ENCODE results near the gene WRAP73. TPM values are rescaled to one million over a fixed set of nuclear protein-coding genes. Genes with fewer than 3 reads are reported as not detected.

The WRAP73 gene
- total and polyA plus RNA-seq, 8 donors: 0.89 to 55.4 (median 12.6) TPM

- H3K4me1 ChIP-seq: peaks cover 14 to 24% (median 21%) of the 10 kb centered on the region in 4 donors
- intact Hi-C loops (cut with DNase I; ENCODE audit: low total_unique reads): no loop called here
- H3K27ac ChIP-seq: no peak overlapping the region
- H3K36me3 ChIP-seq: no peaks in the 10 kb centered on the region
- DNase-seq: no peak
- peaks cover 0 to 44% (median 5%) of the 10 kb centered on the region in 3 donors for H3K27me3 ChIP-seq
- H3K9me3 ChIP-seq: no peaks in the 10 kb centered on the region
- no peak for TF ChIP-seq POLR2A (IDR thresholded peaks at IDR 0.05)
- no peak for TF ChIP-seq POLR2AphosphoS5 (IDR thresholded peaks at IDR 0.05)
- TF ChIP-seq, protein P1, sequence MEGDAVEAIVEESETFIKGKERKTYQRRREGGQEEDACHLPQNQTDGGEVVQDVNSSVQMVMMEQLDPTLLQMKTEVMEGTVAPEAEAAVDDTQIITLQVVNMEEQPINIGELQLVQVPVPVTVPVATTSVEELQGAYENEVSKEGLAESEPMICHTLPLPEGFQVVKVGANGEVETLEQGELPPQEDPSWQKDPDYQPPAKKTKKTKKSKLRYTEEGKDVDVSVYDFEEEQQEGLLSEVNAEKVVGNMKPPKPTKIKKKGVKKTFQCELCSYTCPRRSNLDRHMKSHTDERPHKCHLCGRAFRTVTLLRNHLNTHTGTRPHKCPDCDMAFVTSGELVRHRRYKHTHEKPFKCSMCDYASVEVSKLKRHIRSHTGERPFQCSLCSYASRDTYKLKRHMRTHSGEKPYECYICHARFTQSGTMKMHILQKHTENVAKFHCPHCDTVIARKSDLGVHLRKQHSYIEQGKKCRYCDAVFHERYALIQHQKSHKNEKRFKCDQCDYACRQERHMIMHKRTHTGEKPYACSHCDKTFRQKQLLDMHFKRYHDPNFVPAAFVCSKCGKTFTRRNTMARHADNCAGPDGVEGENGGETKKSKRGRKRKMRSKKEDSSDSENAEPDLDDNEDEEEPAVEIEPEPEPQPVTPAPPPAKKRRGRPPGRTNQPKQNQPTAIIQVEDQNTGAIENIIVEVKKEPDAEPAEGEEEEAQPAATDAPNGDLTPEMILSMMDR (IDR thresholded peaks at IDR 0.05): no peak
- TF ChIP-seq EP300 (IDR thresholded peaks at IDR 0.05): no peak
- H3K4me3 ChIP-seq: no peak overlapping the region
- WGBS, 5 donors: 77 to 83% (median 81%) methylated on average over 15 to 16 of the region's 16 CpGs
Observed at GRCh38 chr1:3601743-3602142, 48.2 kb downstream of the WRAP73 start.

- Histone ChIP-seq H3K9me3 (no peaks in the 10 kb centered on the region), H3K4me3 (no peak overlapping the region), H3K27ac (no peak overlapping the region), H3K4me1 (peaks cover 14 to 24% (median 21%) of the 10 kb centered on the region in 4 donors), H3K36me3 (no peaks in the 10 kb centered on the region), H3K27me3 (peaks cover 0 to 37% (median 5%) of the 10 kb centered on the region in 3 donors)
- DNase-seq: no peak
- intact Hi-C loops (cut with DNase I; ENCODE audit: low total_unique reads): no loop called here
- TF ChIP-seq, protein P1 (IDR thresholded peaks at IDR 0.05): no peak
- TF ChIP-seq POLR2A (IDR thresholded peaks at IDR 0.05) (no peak), POLR2AphosphoS5 (IDR thresholded peaks at IDR 0.05) (no peak), EP300 (IDR thresholded peaks at IDR 0.05) (no peak)
- 64 to 78% (median 76%) methylated on average over 7 to 10 of the region's 10 CpGs for whole genome bisulfite sequencing, 5 donors
Observed at GRCh38 chr1:3600354-3600753, 49.5 kb downstream of the WRAP73 start.

DNA sequence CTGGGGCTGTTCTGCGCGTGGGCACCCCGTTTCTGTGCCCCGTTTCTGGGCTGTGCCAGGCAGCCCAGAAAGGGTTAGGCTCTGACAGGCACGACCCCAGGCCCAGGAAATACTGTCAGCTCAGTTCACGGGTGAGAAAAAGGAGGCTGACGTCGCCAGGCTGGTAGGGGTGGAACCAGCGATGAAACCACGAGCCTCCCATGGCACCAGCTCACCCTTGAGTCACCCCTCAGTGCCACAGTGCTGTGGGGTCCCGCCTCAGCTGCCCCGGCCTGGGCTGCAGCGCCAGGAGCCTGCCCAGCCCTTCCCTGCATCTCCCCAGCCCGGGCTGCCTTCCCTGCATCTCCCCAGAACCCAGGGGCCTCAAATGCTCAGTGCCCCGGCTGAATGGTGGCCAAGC lies 50.1 kb downstream of the WRAP73 start:
- 72 to 94% (median 82%) methylated on average over 5 to 15 of the region's 15 CpGs for WGBS, 5 donors

DNA sequence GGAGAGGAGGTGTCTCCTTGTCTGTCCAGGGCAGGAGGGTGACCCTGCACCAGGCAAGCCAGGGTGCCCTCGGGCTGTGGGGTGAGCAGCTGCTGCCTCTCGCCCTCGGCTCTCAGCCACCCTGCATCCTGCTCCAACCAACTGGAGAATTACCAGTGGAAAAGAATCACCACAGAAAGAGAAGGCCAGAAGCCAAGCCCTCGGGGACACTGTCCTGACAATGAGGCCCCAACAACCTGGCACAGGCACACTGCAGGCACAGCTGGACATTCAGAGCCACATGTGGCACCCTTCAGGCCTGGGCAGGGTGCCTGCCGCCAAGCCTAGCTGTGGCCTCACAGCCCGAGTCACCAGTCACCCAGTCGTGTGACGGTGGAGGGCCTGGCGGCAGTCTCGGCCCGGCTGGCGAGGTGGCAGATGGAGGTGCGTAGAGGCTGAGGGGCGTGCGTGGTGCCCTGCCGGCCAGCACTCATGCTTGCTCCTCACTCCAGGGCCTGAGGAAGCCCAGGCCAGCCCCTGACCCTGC lies 50.6 kb downstream of the WRAP73 start:
- no peak overlapping the region for H3K4me3 ChIP-seq
- peaks cover 14 to 24% (median 21%) of the 10 kb centered on the region in 4 donors for H3K4me1 ChIP-seq
- peaks cover 0 to 37% (median 5%) of the 10 kb centered on the region in 3 donors for H3K27me3 ChIP-seq
- DNase-seq: no peak
- no peak for TF ChIP-seq EP300 (IDR thresholded peaks at IDR 0.05)
- TF ChIP-seq, protein P1 (IDR thresholded peaks at IDR 0.05): no peak
- no peak for TF ChIP-seq POLR2AphosphoS5 (IDR thresholded peaks at IDR 0.05)
- no peak for TF ChIP-seq POLR2A (IDR thresholded peaks at IDR 0.05)
- intact Hi-C loops (cut with DNase I; ENCODE audit: low total_unique reads): no loop called here
- no peaks in the 10 kb centered on the region for H3K36me3 ChIP-seq
- H3K9me3 ChIP-seq: no peaks in the 10 kb centered on the region
- 67 to 87% (median 84%) methylated on average over 3 to 16 of the region's 16 CpGs for WGBS, 5 donors
- no peak overlapping the region for H3K27ac ChIP-seq

More for the DNA sequence above, 50.1 kb downstream of the WRAP73 start:
- Histone ChIP-seq H3K27me3 (peaks cover 0 to 37% (median 5%) of the 10 kb centered on the region in 3 donors), H3K27ac (no peak overlapping the region), H3K4me3 (no peak overlapping the region), H3K4me1 (peaks cover 14 to 24% (median 21%) of the 10 kb centered on the region in 4 donors), H3K36me3 (no peaks in the 10 kb centered on the region), H3K9me3 (no peaks in the 10 kb centered on the region)
- intact Hi-C loops (cut with DNase I; ENCODE audit: low total_unique reads): no loop called here
- DNase-seq: no peak
- TF ChIP-seq, protein P1 (IDR thresholded peaks at IDR 0.05): no peak
- TF ChIP-seq POLR2AphosphoS5 (IDR thresholded peaks at IDR 0.05): no peak
- no peak for TF ChIP-seq POLR2A (IDR thresholded peaks at IDR 0.05)
- no peak for TF ChIP-seq EP300 (IDR thresholded peaks at IDR 0.05)

Measured in stomach (tissue), 9 donors.